ENCODE data around the gene EPB41L1.

EPB41L1 gene

GRCh38 chr20:36153736-36154699 lies 522 bp upstream of the EPB41L1 start (continued):
- TF ChIP-seq INSM2 (tag by site-specific recombination; IDR thresholded peaks at IDR 0.05) (peak; percentile 42; the same call in 1 of the 2 replicates), GLIS2 (tag by site-specific recombination; IDR thresholded peaks at IDR 0.05) (peak; percentile 95), GLIS1 (tag by site-specific recombination; IDR thresholded peaks at IDR 0.05) (peak; percentile 96), ZNF48 (tag by site-specific recombination; IDR thresholded peaks at IDR 0.05) (no peak), SP3 (tag by site-specific recombination; IDR thresholded peaks at IDR 0.05) (peak; percentile 77; the same call in 1 of the 2 replicates), ZNF600 (tag by site-specific recombination; IDR thresholded peaks at IDR 0.05) (peak; percentile 65; the same call in 1 of the 2 replicates), EGR2 (tag by site-specific recombination; IDR thresholded peaks at IDR 0.05; ENCODE audit: low read depth) (peak; percentile 83; the same call in 1 of the 2 replicates), SP2 (tag by site-specific recombination; IDR thresholded peaks at IDR 0.05) (peak; percentile 51), PRDM10 (tag by site-specific recombination; IDR thresholded peaks at IDR 0.05) (peak; percentile 36; the same call in 1 of the 2 replicates), SP7 (tag by site-specific recombination; IDR thresholded peaks at IDR 0.05) (peak; percentile 73), ZNF473 (tag by site-specific recombination; IDR thresholded peaks at IDR 0.05) (no peak), TRIM28 (IDR thresholded peaks at IDR 0.05; ENCODE audit: borderline replicate concordance, low read length) (no peak), ZNF596 (tag by site-specific recombination; IDR thresholded peaks at IDR 0.05) (no peak), ZNF785 (tag by site-specific recombination; IDR thresholded peaks at IDR 0.05) (no peak), ZNF112 (tag by site-specific recombination; IDR thresholded peaks at IDR 0.05) (no peak), CTCF (tag by site-specific recombination; IDR thresholded peaks at IDR 0.05) (peak; percentile 34; the same call in 1 of the 2 replicates), PATZ1 (tag by site-specific recombination; IDR thresholded peaks at IDR 0.05) (peak; percentile 77), ZNF266 (tag by site-specific recombination; IDR thresholded peaks at IDR 0.05; ENCODE audit: low read depth) (no peak), ZNF221 (tag by site-specific recombination; IDR thresholded peaks at IDR 0.05; ENCODE audit: borderline replicate concordance) (no peak), ZFHX2 (tag by site-specific recombination; conservative IDR thresholded peaks at IDR 0.05) (peak; percentile 89), ZBTB20 (tag by site-specific recombination; IDR thresholded peaks at IDR 0.05) (peak; percentile 57), ZNF280C (tag by site-specific recombination; IDR thresholded peaks at IDR 0.05) (no peak), ZNF366 (tag by site-specific recombination; conservative IDR thresholded peaks at IDR 0.05) (0 out of 2 replicates have a peak, but pooled peaks have one; percentile 12), ZNF292 (tag by site-specific recombination; IDR thresholded peaks at IDR 0.05; ENCODE audit: borderline replicate concordance, low read depth) (no peak), ZNF76 (tag by site-specific recombination; IDR thresholded peaks at IDR 0.05; ENCODE audit: borderline replicate concordance, low read depth) (peak; percentile 43; the same call in 1 of the 2 replicates), MYNN (tag by site-specific recombination; IDR thresholded peaks at IDR 0.05; ENCODE audit: borderline replicate concordance) (no peak), KLF9 (tag by site-specific recombination; IDR thresholded peaks at IDR 0.05; ENCODE audit: low read depth) (peak; percentile 82), ZXDB (tag by site-specific recombination; IDR thresholded peaks at IDR 0.05) (0 out of 2 replicates have a peak, but pooled peaks have one; percentile 36)
